ENCODE results near the gene B4GALT1.
"Not testable (repeated sequence)": the region's sequence is repeated elsewhere in the genome, so short reads cannot be mapped to it uniquely, and the experiment has no call there.

B4GALT1 gene

DNA sequence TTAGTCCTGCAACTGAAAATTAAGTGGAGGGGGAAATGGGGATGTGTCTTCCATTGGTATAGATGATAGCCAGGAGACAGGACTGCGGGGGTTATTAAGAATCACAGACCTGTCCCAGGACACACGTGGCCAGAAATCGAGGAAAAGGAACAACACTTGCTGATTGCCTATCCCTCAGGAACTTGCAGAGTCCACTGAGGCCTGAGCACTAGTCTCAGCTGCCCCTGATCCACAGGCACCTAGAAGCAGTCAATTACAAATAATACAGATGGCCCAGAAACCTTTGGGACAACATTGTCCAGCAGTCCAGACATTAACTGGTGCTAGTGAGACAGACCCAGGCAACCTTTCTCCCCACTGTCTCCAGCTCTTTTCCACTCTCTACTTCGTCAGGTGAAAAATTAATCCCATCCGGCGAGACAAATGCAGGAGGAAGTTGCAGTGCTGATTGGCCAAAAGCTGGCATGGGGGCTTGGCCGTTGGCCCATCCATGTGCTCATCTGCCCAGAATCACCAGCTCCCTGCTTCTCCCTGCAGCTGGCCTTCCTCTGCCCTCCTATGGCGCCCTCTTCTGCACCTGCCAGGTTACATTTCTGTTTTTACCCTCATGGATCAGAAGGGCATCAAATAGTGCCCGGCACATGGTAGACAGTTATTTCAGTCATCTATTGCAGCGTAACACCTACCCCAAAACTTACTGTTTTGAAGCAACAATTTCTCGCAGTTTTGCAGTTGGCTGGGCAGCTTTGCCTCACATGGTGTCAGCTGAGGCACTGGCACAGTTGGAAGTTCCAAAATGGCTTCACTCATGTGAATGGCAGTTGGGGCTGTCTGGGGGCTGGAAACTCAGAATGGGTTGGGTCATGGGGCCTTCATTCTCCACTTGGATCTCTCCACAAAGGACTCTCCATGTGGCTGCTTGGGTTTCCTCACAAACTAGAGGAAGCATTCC is 3.6 kb upstream of the B4GALT1 start:
- H3K9me3 Mint-ChIP-seq = no peaks in the 10 kb centered on the region
- ATAC-seq (no peak), DNase-seq (ENCODE audit: low spot score in 2 of 2) (peak in 1 of 2 donors; percentile 64)
- peak overlapping the region; percentile 74 for H3K27ac Mint-ChIP-seq
- H3K4me3 Mint-ChIP-seq = no peak overlapping the region
- H3K4me1 Mint-ChIP-seq = peaks cover 27% of the 10 kb centered on the region
- H3K36me3 Mint-ChIP-seq = peaks cover 5% of the 10 kb centered on the region

GRCh38 chr9:33168941-33169544 is 1.9 kb upstream of the B4GALT1 start:
- Mint-ChIP-seq H3K27ac (peak overlapping the region; percentile 99), H3K9me3 (no peaks in the 10 kb centered on the region), H3K4me1 (peaks cover 41% of the 10 kb centered on the region), H3K36me3 (peaks cover 17% of the 10 kb centered on the region), H3K4me3 (peak overlapping the region; percentile 97)
- DNase-seq (ENCODE audit: low spot score in 2 of 2) (no peak), ATAC-seq (no peak)

GRCh38 chr9:33167972-33168461 is 881 bp upstream of the B4GALT1 start:
- ATAC-seq (peak; percentile 1), DNase-seq (ENCODE audit: low spot score in 2 of 2) (no peak)
- H3K9me3 Mint-ChIP-seq = no peaks in the 10 kb centered on the region
- H3K36me3 Mint-ChIP-seq = peaks cover 19% of the 10 kb centered on the region
- peak overlapping the region; percentile 97 for H3K4me3 Mint-ChIP-seq
- H3K27ac Mint-ChIP-seq = peak overlapping the region; percentile 99
- peaks cover 52% of the 10 kb centered on the region for H3K4me1 Mint-ChIP-seq

DNA sequence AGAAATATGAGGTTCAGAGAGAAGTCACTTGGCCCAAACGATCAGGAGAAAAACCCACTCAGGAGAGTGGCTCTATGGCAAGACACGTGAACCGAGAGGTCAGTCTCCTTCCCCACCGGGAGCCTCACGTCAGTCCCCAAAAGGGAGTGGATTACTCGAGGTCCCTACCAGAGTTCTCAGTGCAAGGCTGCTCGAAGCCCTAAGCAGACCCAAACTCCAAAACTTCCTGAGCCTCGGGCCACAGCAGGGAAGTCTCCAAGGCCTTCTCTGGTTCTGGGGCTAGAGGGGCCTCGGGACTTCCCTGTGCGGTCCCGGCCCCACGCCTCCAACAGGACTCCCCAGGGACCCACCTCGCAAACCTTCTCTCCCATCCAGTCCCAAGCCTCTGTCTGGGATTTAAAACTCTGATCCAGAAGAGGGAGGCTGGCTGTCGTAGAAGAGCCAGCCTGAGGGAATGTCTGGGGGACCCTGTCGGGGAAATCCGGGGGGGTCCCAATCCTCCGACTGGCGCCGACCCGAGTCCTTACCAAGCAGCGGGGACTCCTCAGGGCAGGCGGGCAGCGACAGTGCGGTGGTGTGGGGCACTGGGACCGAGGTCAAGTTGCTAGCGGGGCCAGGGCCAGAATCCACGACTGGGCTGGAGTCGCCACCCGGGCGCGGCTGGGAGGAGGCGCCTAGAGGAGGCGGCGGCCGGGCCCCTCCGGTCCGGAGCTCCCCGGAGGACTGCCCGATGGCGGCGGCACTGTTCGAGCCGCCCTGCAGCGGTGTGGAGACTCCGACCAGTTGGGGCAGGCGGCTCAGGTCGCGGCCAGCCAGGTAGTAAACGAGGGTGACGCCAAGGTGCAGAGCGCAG is 679 bp downstream of the B4GALT1 start:
- Mint-ChIP-seq H3K4me1 (peaks cover 67% of the 10 kb centered on the region), H3K27ac (peak overlapping the region; percentile 97), H3K9me3 (no peaks in the 10 kb centered on the region), H3K36me3 (peaks cover 19% of the 10 kb centered on the region), H3K4me3 (peak overlapping the region; percentile 97)
- DNase-seq (ENCODE audit: low spot score in 2 of 2) (peak in 1 of 2 donors; percentile 60), ATAC-seq (peak; percentile 22)

- DNase-seq (ENCODE audit: low spot score in 2 of 2) (peak in 1 of 2 donors; percentile 70), ATAC-seq (peak; percentile 50)
- Mint-ChIP-seq H3K36me3 (peaks cover 27% of the 10 kb centered on the region), H3K9me3 (no peaks in the 10 kb centered on the region), H3K4me1 (peaks cover 72% of the 10 kb centered on the region), H3K4me3 (peak overlapping the region; percentile 97), H3K27ac (peak overlapping the region; percentile 97)
These were observed 1.6 kb downstream of the B4GALT1 start for GRCh38 chr9:33165263-33166151.

GRCh38 chr9:33164921-33165262 is 2.2 kb downstream of the B4GALT1 start:
- DNase-seq (ENCODE audit: low spot score in 2 of 2); H3K9me3 Mint-ChIP-seq; ATAC-seq: not testable (repeated sequence)
- Mint-ChIP-seq H3K36me3 (peaks cover 29% of the 10 kb centered on the region), H3K27ac (peak overlapping the region; percentile 97), H3K4me1 (peaks cover 76% of the 10 kb centered on the region), H3K4me3 (peak overlapping the region; percentile 97)

DNA sequence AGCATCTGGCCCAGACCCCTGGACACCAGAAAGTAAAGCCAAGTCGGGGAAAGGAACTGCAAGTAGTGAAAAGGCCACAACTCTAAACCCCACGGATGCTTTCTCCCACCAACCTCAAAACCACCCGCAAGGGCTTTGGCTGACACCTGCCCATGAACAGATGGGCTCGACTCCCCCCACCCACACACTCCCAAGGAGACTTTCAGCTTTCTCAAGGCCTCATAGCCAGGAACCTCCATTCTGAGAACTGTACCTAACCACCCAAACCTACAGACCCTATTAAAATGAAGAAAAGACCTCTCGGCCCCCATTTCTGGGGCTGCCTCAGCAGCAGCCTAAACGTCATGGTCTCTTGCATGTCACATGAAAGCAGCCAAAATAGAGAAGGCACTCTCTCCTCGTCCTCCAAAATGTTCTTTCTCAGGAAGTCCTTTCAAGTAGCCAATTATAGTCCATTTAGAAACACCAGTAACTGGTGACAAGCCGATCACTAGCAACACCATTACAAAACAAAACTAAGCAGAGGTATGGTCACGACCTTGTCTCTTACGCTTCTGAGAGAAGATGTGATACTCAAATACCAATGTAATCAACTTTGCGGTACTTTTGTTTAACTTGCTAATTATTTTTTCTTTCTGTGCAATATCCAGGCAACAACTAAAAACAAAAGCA is 2.9 kb downstream of the B4GALT1 start:
- peaks cover 82% of the 10 kb centered on the region for H3K4me1 Mint-ChIP-seq
- H3K4me3 Mint-ChIP-seq = peak overlapping the region; percentile 97
- H3K9me3 Mint-ChIP-seq = no peaks in the 10 kb centered on the region
- peak overlapping the region; percentile 97 for H3K27ac Mint-ChIP-seq
- H3K36me3 Mint-ChIP-seq = peaks cover 35% of the 10 kb centered on the region
- ATAC-seq = no peak
- DNase-seq (ENCODE audit: low spot score in 2 of 2) = peak in 1 of 2 donors; percentile 70

DNA sequence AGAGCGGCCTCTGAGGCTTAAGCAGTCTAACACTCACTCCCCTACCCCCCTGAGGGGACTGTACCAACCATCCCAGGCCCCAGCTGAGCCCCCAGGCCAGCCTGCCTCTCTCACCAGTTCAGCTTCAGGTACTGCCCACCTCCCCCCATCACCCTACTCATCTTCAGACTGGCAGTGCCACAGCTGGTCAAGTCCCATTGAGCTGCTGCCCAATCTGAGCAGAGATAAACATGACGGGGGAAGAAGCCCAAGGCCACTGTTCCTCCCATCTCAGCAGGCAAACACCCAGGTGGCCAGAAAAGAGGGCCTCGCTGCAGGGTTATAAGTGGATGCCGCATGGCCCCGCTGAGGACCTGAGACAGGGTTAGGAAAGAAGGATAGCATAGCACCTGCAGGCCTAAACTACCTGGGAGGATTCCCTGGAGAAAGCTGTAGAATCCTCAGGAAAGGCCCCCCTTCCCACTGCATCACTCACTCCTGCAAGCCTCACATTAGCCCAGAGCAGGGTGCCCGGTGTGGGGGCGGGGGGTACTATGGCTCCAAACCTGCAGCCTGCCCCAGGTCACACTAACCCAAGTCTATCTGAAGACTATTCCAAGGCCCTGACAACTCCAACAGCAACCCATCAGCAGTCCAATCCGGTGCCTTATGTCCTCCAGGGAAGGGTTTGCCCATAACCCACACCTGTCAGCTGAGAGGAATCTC is 3.6 kb downstream of the B4GALT1 start:
- Mint-ChIP-seq H3K27ac (peak overlapping the region; percentile 97), H3K9me3 (no peaks in the 10 kb centered on the region), H3K4me1 (peaks cover 82% of the 10 kb centered on the region), H3K36me3 (peaks cover 41% of the 10 kb centered on the region), H3K4me3 (peak overlapping the region; percentile 97)
- DNase-seq (ENCODE audit: low spot score in 2 of 2) (no peak), ATAC-seq (no peak)

- peaks cover 82% of the 10 kb centered on the region for H3K4me1 Mint-ChIP-seq
- ATAC-seq = no peak
- peaks cover 41% of the 10 kb centered on the region for H3K36me3 Mint-ChIP-seq
- peak overlapping the region; percentile 97 for H3K4me3 Mint-ChIP-seq
- no peak for DNase-seq (ENCODE audit: low spot score in 2 of 2)
- no peaks in the 10 kb centered on the region for H3K9me3 Mint-ChIP-seq
- peak overlapping the region; percentile 97 for H3K27ac Mint-ChIP-seq
These were observed 4.3 kb downstream of the B4GALT1 start for GRCh38 chr9:33162721-33163311.

DNA sequence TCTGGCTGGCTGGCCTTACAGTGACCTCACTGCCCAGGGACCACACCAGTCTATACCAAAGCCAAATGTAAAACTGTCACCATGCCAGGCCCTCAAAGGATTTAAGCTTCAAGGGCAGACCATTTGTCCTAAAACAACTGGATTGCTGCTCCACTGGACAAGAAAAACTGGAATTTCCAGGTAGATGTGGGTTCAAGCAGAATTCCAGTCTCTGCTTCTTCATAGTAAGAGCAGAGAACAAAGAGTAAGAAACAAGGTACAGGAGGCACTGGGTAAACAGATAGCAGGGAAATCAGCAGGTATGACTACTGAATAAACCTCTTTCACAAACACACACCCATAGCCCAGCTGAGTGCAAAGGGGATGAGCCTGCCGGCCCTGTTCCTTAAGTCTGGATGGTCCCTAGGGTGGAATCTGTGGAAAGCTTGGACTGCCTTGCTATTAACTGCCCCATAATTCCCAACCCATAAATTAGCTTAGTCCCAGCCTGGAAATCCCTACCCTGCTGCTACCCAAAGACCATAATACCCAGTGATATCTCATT is 5.5 kb downstream of the B4GALT1 start:
- no peaks in the 10 kb centered on the region for H3K9me3 Mint-ChIP-seq
- peak overlapping the region; percentile 97 for H3K4me3 Mint-ChIP-seq
- peak overlapping the region; percentile 87 for H3K27ac Mint-ChIP-seq
- H3K4me1 Mint-ChIP-seq = peaks cover 82% of the 10 kb centered on the region
- DNase-seq (ENCODE audit: low spot score in 2 of 2) = no peak
- peaks cover 41% of the 10 kb centered on the region for H3K36me3 Mint-ChIP-seq
- ATAC-seq = no peak

DNA sequence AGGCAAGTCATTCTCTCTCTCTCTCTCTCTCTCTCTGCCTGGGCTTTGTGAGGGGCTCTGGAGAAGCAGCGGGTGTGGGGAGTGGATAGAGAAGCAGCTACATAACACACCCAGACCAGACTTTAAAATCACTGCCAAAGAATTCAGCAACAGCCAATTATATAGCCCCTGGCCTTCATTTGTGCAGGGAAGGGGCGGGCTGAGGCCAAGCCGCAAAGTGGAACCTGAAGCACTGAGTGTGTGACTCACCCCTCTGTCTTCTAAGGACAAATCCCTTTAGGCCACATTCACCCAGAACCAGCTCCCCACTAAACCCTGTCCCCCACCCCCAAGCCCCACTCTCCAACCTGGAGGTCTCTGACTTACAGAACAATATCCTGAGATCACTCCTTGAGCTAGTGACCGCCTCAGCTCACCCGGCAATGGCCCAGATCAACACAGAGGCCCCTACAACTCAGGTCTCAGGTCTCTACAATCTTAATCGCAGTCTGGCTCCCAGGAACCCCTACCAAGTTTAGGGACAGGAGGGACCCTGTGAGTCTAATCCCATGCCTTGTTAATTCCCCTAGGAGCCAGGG is 6.0 kb downstream of the B4GALT1 start:
- peak overlapping the region; percentile 97 for H3K4me3 Mint-ChIP-seq
- H3K27ac Mint-ChIP-seq = peak overlapping the region; percentile 87
- ATAC-seq (peak; percentile 56), DNase-seq (ENCODE audit: low spot score in 2 of 2) (peak in 1 of 2 donors; percentile 64)
- peaks cover 82% of the 10 kb centered on the region for H3K4me1 Mint-ChIP-seq
- H3K9me3 Mint-ChIP-seq = no peaks in the 10 kb centered on the region
- peaks cover 40% of the 10 kb centered on the region for H3K36me3 Mint-ChIP-seq

DNA sequence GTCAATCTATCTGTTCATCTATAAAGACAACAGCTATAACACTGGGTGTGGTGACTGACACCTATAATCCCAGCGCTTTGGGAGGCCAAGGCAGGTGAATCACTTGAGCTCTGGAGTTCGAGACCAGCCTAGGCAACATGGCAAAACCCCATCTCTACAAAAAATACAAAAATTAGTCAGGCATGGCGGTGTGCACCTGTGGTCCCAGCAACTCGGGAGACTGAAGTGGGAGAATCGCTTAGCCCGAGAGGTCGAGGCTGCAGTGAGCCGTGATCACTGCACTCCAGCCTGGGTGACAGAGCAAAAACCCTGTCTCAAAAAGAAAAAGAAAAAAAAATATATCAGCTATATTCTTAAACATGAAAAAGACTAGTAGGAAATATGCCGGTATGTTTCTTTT is 6.7 kb downstream of the B4GALT1 start:
- Mint-ChIP-seq H3K27ac (peak overlapping the region; percentile 87), H3K4me1 (peaks cover 87% of the 10 kb centered on the region), H3K36me3 (peaks cover 38% of the 10 kb centered on the region), H3K4me3 (peak overlapping the region; percentile 97)
- not testable (repeated sequence) for DNase-seq (ENCODE audit: low spot score in 2 of 2); H3K9me3 Mint-ChIP-seq; ATAC-seq
